ENCODE measurements around the gene GLO1.

Gene GLO1

DNA sequence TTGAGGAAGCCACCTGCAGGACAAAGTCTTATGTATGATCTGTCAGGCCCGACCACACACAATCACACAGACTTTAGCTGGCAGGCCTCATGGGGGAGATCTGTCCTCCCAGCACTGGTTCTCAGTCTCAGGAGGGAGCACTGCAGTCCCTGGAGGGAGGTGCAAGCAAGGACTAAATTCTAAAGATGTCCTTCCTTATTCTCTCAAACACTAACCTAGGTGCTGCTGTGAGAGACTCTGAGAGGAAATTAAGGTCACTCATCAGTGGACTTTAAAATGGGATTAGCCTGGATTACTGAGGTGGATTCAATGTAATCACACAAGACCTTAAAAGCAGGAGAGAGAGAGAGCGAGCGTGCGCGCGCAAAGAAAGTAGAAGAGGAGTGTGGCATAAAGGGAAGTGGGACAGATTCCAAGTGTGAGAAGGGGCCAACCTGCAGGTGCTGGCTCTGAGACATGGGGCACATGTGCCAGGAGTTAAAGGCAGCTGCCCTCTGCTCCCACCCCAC is 14.3 kb downstream of the GLO1 start:
- no peak overlapping the region for H3K14ac ChIP-seq (ENCODE audit: low read length)

DNA sequence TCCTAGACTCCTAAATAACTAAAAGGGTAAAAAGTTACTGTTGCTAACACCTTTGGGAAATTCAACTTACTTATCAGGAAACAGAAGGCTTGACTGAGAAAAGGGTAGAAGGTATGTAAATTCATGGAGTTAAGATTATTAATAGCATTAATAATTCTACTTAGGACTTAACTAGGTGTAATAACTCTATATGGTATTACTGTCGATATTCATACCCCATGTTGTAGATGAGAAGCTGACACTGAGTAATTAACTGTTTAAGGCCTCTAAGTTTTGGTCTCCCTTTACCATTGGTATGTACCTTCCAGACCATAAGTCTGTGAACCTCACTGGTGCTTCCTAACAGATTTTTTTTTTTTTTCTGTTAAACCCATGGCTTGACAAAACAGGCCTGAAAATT is 15.4 kb downstream of the GLO1 start:
- Histone ChIP-seq H2AK5ac (ENCODE audit: low read length) (no peak overlapping the region), H3K14ac (ENCODE audit: low read length) (no peak overlapping the region), H3K4me3 (ENCODE audit: low read depth, low read length) (no peak overlapping the region), H3K4ac (ENCODE audit: low read depth, low read length) (no peak overlapping the region), H3K36me3 (ENCODE audit: control insufficient read depth in 1 of 2, insufficient read depth in 2 of 2, low read length in 2 of 2) (peaks cover 4% of the 10 kb centered on the region in 2 experiments), H4K8ac (ENCODE audit: low read depth, low read length) (no peak overlapping the region), H4K91ac (ENCODE audit: low read depth, low read length) (no peak overlapping the region), H4K12ac (ENCODE audit: low read depth, low read length) (no peak overlapping the region), H3K4me2 (ENCODE audit: low read length) (no peak overlapping the region), H2BK120ac (ENCODE audit: insufficient read depth, low read length, poor library complexity) (no peak overlapping the region), H3K27me3 (ENCODE audit: insufficient read depth, low read length) (no peaks in the 10 kb centered on the region), H3K23ac (ENCODE audit: low read length) (no peak overlapping the region), H3K79me1 (ENCODE audit: low read length) (no peaks in the 10 kb centered on the region), H3K9ac (ENCODE audit: low read length) (no peak overlapping the region), H3K9me3 (ENCODE audit: insufficient read depth, low read depth, low read length) (no peaks in the 10 kb centered on the region), H2AFZ (ENCODE audit: insufficient read depth, low read length, poor library complexity) (no peak overlapping the region), H3K79me2 (ENCODE audit: control insufficient read depth, insufficient read depth, low read length, poor library complexity) (no peaks in the 10 kb centered on the region), H2BK12ac (ENCODE audit: low read length) (no peak overlapping the region), H3K27ac (ENCODE audit: low read depth, low read length) (no peak overlapping the region), H3K18ac (ENCODE audit: low read length) (no peak overlapping the region), H2BK5ac (ENCODE audit: low read depth, low read length, poor library complexity) (no peak overlapping the region), H3K4me1 (ENCODE audit: control insufficient read depth in 1 of 2, insufficient read depth in 2 of 2, low read length in 2 of 2) (no peaks in the 10 kb centered on the region)
- no CpG with 5 or more reads among the region's 1 CpG for WGBS (ENCODE audit: extremely low coverage, insufficient coverage, insufficient read length)
- no peak for DNase-seq

More for the DNA sequence above, 14.3 kb downstream of the GLO1 start:
- no peak overlapping the region for H4K12ac ChIP-seq (ENCODE audit: low read depth, low read length)
- H3K79me2 ChIP-seq (ENCODE audit: control insufficient read depth, insufficient read depth, low read length, poor library complexity) = no peaks in the 10 kb centered on the region
- no peak overlapping the region for H2AFZ ChIP-seq (ENCODE audit: insufficient read depth, low read length, poor library complexity)
- no peak overlapping the region for H3K9ac ChIP-seq (ENCODE audit: low read length)
- no peak overlapping the region for H2BK12ac ChIP-seq (ENCODE audit: low read length)
- peaks cover 2 to 4% of the 10 kb centered on the region in 2 experiments for H3K36me3 ChIP-seq (ENCODE audit: control insufficient read depth in 1 of 2, insufficient read depth in 2 of 2, low read length in 2 of 2)
- no peak overlapping the region for H2BK120ac ChIP-seq (ENCODE audit: insufficient read depth, low read length, poor library complexity)
- H4K8ac ChIP-seq (ENCODE audit: low read depth, low read length) = no peak overlapping the region
- no peak overlapping the region for H3K18ac ChIP-seq (ENCODE audit: low read length)
- H3K4me2 ChIP-seq (ENCODE audit: low read length) = no peak overlapping the region
- H3K9me3 ChIP-seq (ENCODE audit: insufficient read depth, low read depth, low read length) = no peaks in the 10 kb centered on the region
- H3K4me1 ChIP-seq (ENCODE audit: control insufficient read depth in 1 of 2, insufficient read depth in 2 of 2, low read length in 2 of 2) = no peaks in the 10 kb centered on the region
- no peak overlapping the region for H2AK5ac ChIP-seq (ENCODE audit: low read length)
- H3K27ac ChIP-seq (ENCODE audit: low read depth, low read length) = no peak overlapping the region
- DNase-seq = no peak
- no peaks in the 10 kb centered on the region for H3K79me1 ChIP-seq (ENCODE audit: low read length)
- no peak overlapping the region for H3K4ac ChIP-seq (ENCODE audit: low read depth, low read length)
- no CpG with 5 or more reads among the region's 6 CpGs for WGBS (ENCODE audit: extremely low coverage, insufficient coverage, insufficient read length)
- no peak overlapping the region for H4K91ac ChIP-seq (ENCODE audit: low read depth, low read length)
- H2BK5ac ChIP-seq (ENCODE audit: low read depth, low read length, poor library complexity) = no peak overlapping the region
- H3K27me3 ChIP-seq (ENCODE audit: insufficient read depth, low read length) = no peaks in the 10 kb centered on the region
- no peak overlapping the region for H3K23ac ChIP-seq (ENCODE audit: low read length)
- H3K4me3 ChIP-seq (ENCODE audit: low read depth, low read length) = no peak overlapping the region

DNA sequence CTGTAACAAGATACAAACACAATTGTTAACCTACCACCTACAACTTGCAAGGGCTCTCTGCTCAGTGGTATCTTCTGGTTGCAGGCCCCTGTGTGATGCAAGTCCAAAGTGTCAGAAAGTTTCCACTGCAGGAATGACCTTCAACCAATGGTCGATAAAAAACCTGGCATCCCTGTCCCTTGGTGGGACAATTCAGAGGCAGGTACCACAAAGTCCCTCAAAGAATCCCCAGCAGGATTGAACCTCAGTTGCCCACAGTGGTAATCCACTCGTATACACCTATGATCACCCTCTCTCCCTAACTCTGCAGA is 15.9 kb downstream of the GLO1 start:
- WGBS (ENCODE audit: extremely low coverage, insufficient coverage, insufficient read length) = no CpG with 5 or more reads among the region's 2 CpGs

DNA sequence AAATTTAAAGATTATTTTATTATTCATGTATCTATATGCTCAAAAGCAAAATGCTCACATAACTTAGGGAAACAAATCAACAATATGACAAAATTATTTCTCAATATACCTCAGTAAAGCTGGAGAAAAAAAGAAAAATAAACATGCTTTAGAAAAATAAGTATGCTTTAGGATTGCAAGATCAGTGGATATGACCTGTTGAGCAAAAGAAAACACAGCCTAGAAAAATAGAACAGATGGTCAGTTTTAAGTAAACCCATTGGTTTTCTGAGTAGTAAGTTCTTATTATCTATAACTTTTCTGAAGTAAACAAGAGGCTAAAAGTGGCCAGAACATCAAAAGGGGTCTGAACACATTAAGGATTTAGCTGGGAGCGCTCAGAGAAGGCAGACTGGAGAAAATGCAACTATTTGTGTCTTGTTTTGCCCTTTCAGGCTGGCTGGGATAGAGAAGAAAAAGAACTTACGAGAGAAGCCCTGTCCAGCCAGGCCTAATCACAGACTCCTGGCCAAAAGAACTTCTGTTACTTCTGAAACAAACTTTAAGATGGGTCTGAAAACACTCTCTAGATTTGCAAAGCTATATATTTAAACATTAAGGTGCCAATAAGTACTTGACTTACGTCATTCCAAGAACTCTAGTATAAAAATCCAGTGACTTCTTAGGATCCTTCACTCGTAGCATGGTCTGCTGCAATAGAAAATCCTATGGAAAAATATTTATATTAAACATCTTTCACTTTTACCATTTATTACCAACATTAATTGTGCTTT is 16.5 kb downstream of the GLO1 start:
- Histone ChIP-seq H2BK120ac (ENCODE audit: insufficient read depth, low read length, poor library complexity) (no peak overlapping the region), H3K4ac (ENCODE audit: low read depth, low read length) (no peak overlapping the region), H2AFZ (ENCODE audit: insufficient read depth, low read length, poor library complexity) (no peak overlapping the region), H4K12ac (ENCODE audit: low read depth, low read length) (no peak overlapping the region), H3K4me3 (ENCODE audit: low read depth, low read length) (no peak overlapping the region), H3K18ac (ENCODE audit: low read length) (no peak overlapping the region), H4K91ac (ENCODE audit: low read depth, low read length) (no peak overlapping the region), H3K9ac (ENCODE audit: low read length) (no peak overlapping the region), H4K8ac (ENCODE audit: low read depth, low read length) (no peak overlapping the region), H3K4me1 (ENCODE audit: control insufficient read depth in 1 of 2, insufficient read depth in 2 of 2, low read length in 2 of 2) (no peaks in the 10 kb centered on the region), H2BK12ac (ENCODE audit: low read length) (no peak overlapping the region), H3K79me1 (ENCODE audit: low read length) (no peaks in the 10 kb centered on the region), H3K27ac (ENCODE audit: low read depth, low read length) (no peak overlapping the region), H2AK5ac (ENCODE audit: low read length) (no peak overlapping the region), H3K23ac (ENCODE audit: low read length) (no peak overlapping the region), H3K79me2 (ENCODE audit: control insufficient read depth, insufficient read depth, low read length, poor library complexity) (no peaks in the 10 kb centered on the region), H3K4me2 (ENCODE audit: low read length) (no peak overlapping the region), H2BK5ac (ENCODE audit: low read depth, low read length, poor library complexity) (no peak overlapping the region), H3K27me3 (ENCODE audit: insufficient read depth, low read length) (no peaks in the 10 kb centered on the region), H3K14ac (ENCODE audit: low read length) (no peak overlapping the region), H3K36me3 (ENCODE audit: control insufficient read depth in 1 of 2, insufficient read depth in 2 of 2, low read length in 2 of 2) (peaks cover 5% of the 10 kb centered on the region in 2 experiments), H3K9me3 (ENCODE audit: insufficient read depth, low read depth, low read length) (no peaks in the 10 kb centered on the region)
- no CpG with 5 or more reads among the region's 4 CpGs for WGBS (ENCODE audit: extremely low coverage, insufficient coverage, insufficient read length)
- DNase-seq = no peak

More for the DNA sequence above, 15.9 kb downstream of the GLO1 start:
- H3K18ac ChIP-seq (ENCODE audit: low read length) = no peak overlapping the region
- H3K14ac ChIP-seq (ENCODE audit: low read length) = no peak overlapping the region
- H2BK120ac ChIP-seq (ENCODE audit: insufficient read depth, low read length, poor library complexity) = no peak overlapping the region
- no peaks in the 10 kb centered on the region for H3K27me3 ChIP-seq (ENCODE audit: insufficient read depth, low read length)
- H4K91ac ChIP-seq (ENCODE audit: low read depth, low read length) = no peak overlapping the region
- no peak overlapping the region for H3K4ac ChIP-seq (ENCODE audit: low read depth, low read length)
- H3K27ac ChIP-seq (ENCODE audit: low read depth, low read length) = no peak overlapping the region
- H2BK12ac ChIP-seq (ENCODE audit: low read length) = no peak overlapping the region
- H3K4me1 ChIP-seq (ENCODE audit: control insufficient read depth in 1 of 2, insufficient read depth in 2 of 2, low read length in 2 of 2) = no peaks in the 10 kb centered on the region
- no peak overlapping the region for H2AK5ac ChIP-seq (ENCODE audit: low read length)
- H3K79me2 ChIP-seq (ENCODE audit: control insufficient read depth, insufficient read depth, low read length, poor library complexity) = no peaks in the 10 kb centered on the region
- no peak overlapping the region for H3K9ac ChIP-seq (ENCODE audit: low read length)
- no peak for DNase-seq
- H3K36me3 ChIP-seq (ENCODE audit: control insufficient read depth in 1 of 2, insufficient read depth in 2 of 2, low read length in 2 of 2) = peaks cover 4% of the 10 kb centered on the region in 2 experiments
- no peaks in the 10 kb centered on the region for H3K9me3 ChIP-seq (ENCODE audit: insufficient read depth, low read depth, low read length)
- no peak overlapping the region for H3K4me2 ChIP-seq (ENCODE audit: low read length)
- H3K4me3 ChIP-seq (ENCODE audit: low read depth, low read length) = no peak overlapping the region
- H3K23ac ChIP-seq (ENCODE audit: low read length) = no peak overlapping the region
- H2AFZ ChIP-seq (ENCODE audit: insufficient read depth, low read length, poor library complexity) = no peak overlapping the region
- no peak overlapping the region for H4K12ac ChIP-seq (ENCODE audit: low read depth, low read length)
- no peak overlapping the region for H4K8ac ChIP-seq (ENCODE audit: low read depth, low read length)
- H2BK5ac ChIP-seq (ENCODE audit: low read depth, low read length, poor library complexity) = no peak overlapping the region
- no peaks in the 10 kb centered on the region for H3K79me1 ChIP-seq (ENCODE audit: low read length)

Data from trophoblast cell (in vitro differentiated cells and primary cell).